Activated CD4-positive, CD25-positive, alpha-beta regulatory T cell treated with anti-CD3 and anti-CD28 coated beads, Interleukin-2, amount 50 U/mL, for 24 hours (primary cell): ENCODE data around the gene HOXC13.
A peak's percentile ranks its signal among the peaks of the same experiment; 100 is the strongest.

Experiments
- ATAC-seq, 2 donors: fragments of 150-1000 bp; cut with Tn5 transposase; one replicate each; pipeline ENCODE4 v1.10.0; 2021; ENCODE audit warnings: mild to moderate bottlenecking in 1 of 2, moderate library complexity in 1 of 2

The HOXC13 gene

DNA sequence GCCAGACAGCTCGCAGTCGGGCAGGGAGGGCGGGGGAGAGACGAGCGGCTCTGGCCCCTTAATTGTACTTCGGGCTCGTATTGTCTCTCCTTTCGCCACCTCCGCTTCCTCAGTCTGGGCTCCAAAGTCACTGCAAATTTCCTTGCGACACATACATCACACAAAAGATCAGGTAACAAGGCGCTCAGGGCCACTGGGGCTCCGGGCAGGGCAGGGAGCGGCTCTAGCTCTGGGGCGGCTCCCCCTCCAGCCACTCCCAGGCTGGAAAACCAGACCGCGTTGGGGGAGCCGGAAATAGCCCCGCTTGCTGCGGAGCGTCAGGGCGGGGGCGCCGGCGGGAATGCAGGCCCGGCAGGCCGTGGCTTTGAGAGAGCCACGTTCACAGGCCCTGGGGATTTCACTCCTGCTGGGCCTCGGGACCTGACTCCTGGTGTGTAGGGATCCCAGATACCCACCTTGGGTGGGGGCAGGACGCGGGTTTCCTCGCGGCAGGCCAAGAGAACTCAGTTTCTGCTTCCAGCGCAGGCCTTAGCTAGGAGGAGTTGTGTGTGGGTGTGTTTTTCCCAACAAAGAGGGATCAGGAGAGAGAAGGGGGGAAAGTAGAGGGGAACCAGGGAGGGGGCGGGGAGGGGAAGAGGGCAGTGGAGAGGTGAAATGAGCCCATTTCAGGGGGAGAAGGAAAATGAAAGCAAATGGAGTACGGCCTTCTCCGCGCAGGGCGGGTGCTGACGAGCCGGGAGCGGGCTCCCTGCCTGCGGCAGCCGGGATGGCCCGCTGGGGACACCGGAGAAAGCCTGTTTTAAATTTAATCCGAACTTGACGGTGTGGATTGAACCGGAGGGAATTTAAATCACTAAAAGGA lies 57.0 kb downstream of the HOXC13 start:
- ATAC-seq, result peak in 1 of 2 donors; percentile 57
